Amygdala (tissue), 56 donors: ENCODE data around the gene CCDC71L.

Source experiments
- DNase-seq, 56 donors: peaks; one replicate each; lab custom pipeline; 2025; lab: John Stamatoyannopoulos, UW

CCDC71L gene

GRCh38 chr7:106626376-106627164, 34.4 kb downstream of the CCDC71L start:
- DNase-seq, result no peak

- DNase-seq, result no peak
Measured at GRCh38 chr7:106625678-106626301, 35.2 kb downstream of the CCDC71L start.

GRCh38 chr7:106623853-106624252, 37.1 kb downstream of the CCDC71L start:
- no peak for DNase-seq

- DNase-seq, result no peak
Measured at GRCh38 chr7:106623315-106623660, 37.7 kb downstream of the CCDC71L start.

- no peak for DNase-seq
Measured at GRCh38 chr7:106622654-106623314, 38.2 kb downstream of the CCDC71L start.

GRCh38 chr7:106621393-106622132, 39.4 kb downstream of the CCDC71L start:
- DNase-seq, result no peak

- no peak for DNase-seq
Measured at GRCh38 chr7:106620676-106621075, 40.3 kb downstream of the CCDC71L start.

GRCh38 chr7:106620034-106620433, 40.9 kb downstream of the CCDC71L start:
- DNase-seq, result no peak

- no peak for DNase-seq
Measured at GRCh38 chr7:106619213-106619612, 41.7 kb downstream of the CCDC71L start.

GRCh38 chr7:106618480-106618879, 42.5 kb downstream of the CCDC71L start:
- DNase-seq, result peak in 1 of 56 donors; percentile 17

- no peak for DNase-seq
Measured at GRCh38 chr7:106617860-106618259, 43.1 kb downstream of the CCDC71L start.

- no peak for DNase-seq
Measured at GRCh38 chr7:106616708-106617051, 44.3 kb downstream of the CCDC71L start.

GRCh38 chr7:106615808-106616707, 44.9 kb downstream of the CCDC71L start:
- DNase-seq, result no peak

GRCh38 chr7:106614751-106615150, 46.2 kb downstream of the CCDC71L start:
- DNase-seq, result no peak

GRCh38 chr7:106613848-106614560, 47.0 kb downstream of the CCDC71L start:
- DNase-seq, result no peak

- no peak for DNase-seq
Measured at GRCh38 chr7:106613279-106613678, 47.7 kb downstream of the CCDC71L start.

GRCh38 chr7:106612432-106612831, 48.5 kb downstream of the CCDC71L start:
- DNase-seq, result no peak

GRCh38 chr7:106611911-106612310, 49.0 kb downstream of the CCDC71L start:
- DNase-seq, result no peak
